HepG2 (cell line): ENCODE data around the gene KLHDC4. TPM values are rescaled to one million over a fixed set of nuclear protein-coding genes. Genes with fewer than 3 reads are reported as not detected.

Experiments used
- CHD4 ChIP-seq: fragments of 200-600 bp; sonication (generic); IDR thresholded peaks from 2 replicates; pipeline ENCODE4 v1.7.0; 2017; ENCODE audit warnings: mild to moderate bottlenecking, low read length, borderline replicate concordance
- GPBP1L1 ChIP-seq: sonication (generic); formaldehyde crosslinking; IDR thresholded peaks from 2 replicates; pipeline ENCODE4 v1.5.0; 2020; ENCODE audit warnings: mild to moderate bottlenecking, missing genetic modification reagents
- GTF2F1 ChIP-seq: fragments of 150-350 bp; IDR thresholded peaks from 2 replicates; pipeline ENCODE4 v1.6.1; 2014; ENCODE audit warnings: low read length
- IRF9 ChIP-seq: sonication (generic); formaldehyde crosslinking; IDR thresholded peaks from 2 replicates; pipeline ENCODE4 v1.8.0; 2022; ENCODE audit warnings: missing genetic modification reagents, mild to moderate bottlenecking, borderline replicate concordance
- KLF12 ChIP-seq: sonication (generic); formaldehyde crosslinking; IDR thresholded peaks from 2 replicates; pipeline ENCODE4 v1.4.0; 2020; ENCODE audit warnings: missing genetic modification reagents, borderline replicate concordance
- NCOR1 ChIP-seq: fragments of 200-600 bp; sonication (generic); IDR thresholded peaks from 2 replicates; pipeline ENCODE4 v1.7.0; 2017; ENCODE audit warnings: antibody characterized with exemption, low read length, borderline replicate concordance
- NFE2 ChIP-seq: sonication (generic); formaldehyde crosslinking; IDR thresholded peaks from 2 replicates; pipeline ENCODE4 v1.4.0; 2020; ENCODE audit warnings: missing genetic modification reagents
- NFIB ChIP-seq: sonication (generic); formaldehyde crosslinking; IDR thresholded peaks from 2 replicates; pipeline ENCODE4 v1.9.0; 2021; ENCODE audit warnings: missing genetic modification reagents, mild to moderate bottlenecking, borderline replicate concordance
- SMAD3 ChIP-seq: sonication (generic); formaldehyde crosslinking; IDR thresholded peaks from 2 replicates; pipeline ENCODE4 v1.4.0; 2020; ENCODE audit warnings: missing genetic modification reagents
- STAG1 ChIP-seq: sonication (generic); formaldehyde crosslinking; IDR thresholded peaks from 2 replicates; pipeline ENCODE4 v1.4.0; 2020; ENCODE audit warnings: missing genetic modification reagents
- SUZ12 ChIP-seq: fragments of 150-350 bp; IDR thresholded peaks from 2 replicates; pipeline ENCODE4 v1.6.1; 2014; ENCODE audit warnings: low read depth, low read length
- TBX3 ChIP-seq: fragments of 450-650 bp; IDR thresholded peaks from 2 replicates; pipeline ENCODE4 v1.6.1; 2017; ENCODE audit warnings: antibody characterized with exemption, mild to moderate bottlenecking, inconsistent platforms, borderline replicate concordance
- ZNF292 ChIP-seq: sonication (generic); formaldehyde crosslinking; IDR thresholded peaks from 2 replicates; pipeline ENCODE4 v1.8.1; 2022; ENCODE audit warnings: mild to moderate bottlenecking, low read depth, missing genetic modification reagents, borderline replicate concordance
- ZNF30 ChIP-seq: sonication (generic); formaldehyde crosslinking; IDR thresholded peaks from 2 replicates; pipeline ENCODE4 v1.5.0; 2020; ENCODE audit warnings: mild to moderate bottlenecking, missing genetic modification reagents
- ZNF335 ChIP-seq: sonication (generic); formaldehyde crosslinking; IDR thresholded peaks from 2 replicates; pipeline ENCODE4 v1.4.0; 2020; ENCODE audit warnings: missing genetic modification reagents
- ZNF337 ChIP-seq: sonication (generic); formaldehyde crosslinking; IDR thresholded peaks from 2 replicates; pipeline ENCODE4 v1.5.1; 2020; ENCODE audit warnings: missing genetic modification reagents, low read depth, mild to moderate bottlenecking, borderline replicate concordance
- ZNF704 ChIP-seq: sonication (generic); formaldehyde crosslinking; IDR thresholded peaks from 2 replicates; pipeline ENCODE4 v1.8.1; 2023; ENCODE audit warnings: mild to moderate bottlenecking, inconsistent platforms, moderate library complexity, missing genetic modification reagents, borderline replicate concordance
- polyA plus RNA-seq, 8 experiments: library from polyadenylated mRNA; depleted of rRNA in 3 of 8; stranded (reverse) in 7 of 8; unstranded in 1 of 8; fragments of >200 nt; fragmentation: Illumina TruSeq in 4 of 8; extraction: Trizol in 4 of 8; gene quantifications; 2 replicates each; pipeline versions ENCODE4 v1.2.1 to v1.2.3, GENCODE V29; 2011 to 2016; ENCODE audit warnings: low read depth in 4 of 8, missing spikeins in 1 of 8, mixed read lengths in 1 of 8; ENCODE audit not compliant: insufficient read depth in 1 of 8
- total RNA-seq, 5 experiments: library from RNA; depleted of rRNA; stranded (reverse); fragments of >200 nt; fragmentation: Illumina TruSeq; extraction: Trizol; gene quantifications; 2 replicates each; pipeline ENCODE4 v1.2.3, GENCODE V29; 2016; ENCODE audit warnings: low read depth in 1 of 5
- TF ChIP-seq, protein P1 (sequence below): sonication (generic); formaldehyde crosslinking; IDR thresholded peaks from 2 replicates; pipeline ENCODE4 v1.5.0; 2020; ENCODE audit warnings: missing genetic modification reagents
- TF ChIP-seq, protein P2 (sequence below): sonication (generic); formaldehyde crosslinking; IDR thresholded peaks from 2 replicates; pipeline ENCODE4 v1.4.0; 2020; ENCODE audit warnings: mild to moderate bottlenecking, missing genetic modification reagents
- TF ChIP-seq, protein P3 (sequence below): sonication (generic); IDR thresholded peaks from 2 replicates; pipeline ENCODE4 v1.6.1; 2016; ENCODE audit warnings: low read depth, borderline replicate concordance
- TF ChIP-seq, protein P4 (sequence below): sonication (generic); formaldehyde crosslinking; IDR thresholded peaks from 2 replicates; pipeline ENCODE4 v1.8.0; 2022; ENCODE audit warnings: mild to moderate bottlenecking, missing genetic modification reagents, moderate library complexity

Gene KLHDC4
- total and polyA plus RNA-seq, 2 of the 13 experiments (the other 11 are each of a cell fraction or from before 2014, with no cell fraction given) = 18.7 to 31.8 TPM

GRCh38 chr16:87812200-87812656 is 46.4 kb upstream of the KLHDC4 start (continued):
- TF ChIP-seq IRF9 (CRISPR knock-in tag) (no peak), TBX3 (no peak), GTF2F1 (no peak), GPBP1L1 (no peak), ZNF337 (CRISPR knock-in tag) (peak; percentile 39; the same call in 1 of the 2 replicates), SUZ12 (no peak), ZNF335 (CRISPR knock-in tag) (no peak), ZNF30 (CRISPR knock-in tag) (no peak), KLF12 (no peak), ZNF704 (no peak), NFE2 (CRISPR knock-in tag) (no peak), ZNF292 (no peak), STAG1 (CRISPR knock-in tag) (peak; percentile 78), NCOR1 (no peak), SMAD3 (CRISPR knock-in tag) (no peak), CHD4 (no peak), NFIB (CRISPR knock-in tag) (no peak)
- TF ChIP-seq, protein P1, sequence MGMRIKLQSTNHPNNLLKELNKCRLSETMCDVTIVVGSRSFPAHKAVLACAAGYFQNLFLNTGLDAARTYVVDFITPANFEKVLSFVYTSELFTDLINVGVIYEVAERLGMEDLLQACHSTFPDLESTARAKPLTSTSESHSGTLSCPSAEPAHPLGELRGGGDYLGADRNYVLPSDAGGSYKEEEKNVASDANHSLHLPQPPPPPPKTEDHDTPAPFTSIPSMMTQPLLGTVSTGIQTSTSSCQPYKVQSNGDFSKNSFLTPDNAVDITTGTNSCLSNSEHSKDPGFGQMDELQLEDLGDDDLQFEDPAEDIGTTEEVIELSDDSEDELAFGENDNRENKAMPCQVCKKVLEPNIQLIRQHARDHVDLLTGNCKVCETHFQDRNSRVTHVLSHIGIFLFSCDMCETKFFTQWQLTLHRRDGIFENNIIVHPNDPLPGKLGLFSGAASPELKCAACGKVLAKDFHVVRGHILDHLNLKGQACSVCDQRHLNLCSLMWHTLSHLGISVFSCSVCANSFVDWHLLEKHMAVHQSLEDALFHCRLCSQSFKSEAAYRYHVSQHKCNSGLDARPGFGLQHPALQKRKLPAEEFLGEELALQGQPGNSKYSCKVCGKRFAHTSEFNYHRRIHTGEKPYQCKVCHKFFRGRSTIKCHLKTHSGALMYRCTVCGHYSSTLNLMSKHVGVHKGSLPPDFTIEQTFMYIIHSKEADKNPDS (CRISPR knock-in tag) = no peak
- TF ChIP-seq, protein P2, sequence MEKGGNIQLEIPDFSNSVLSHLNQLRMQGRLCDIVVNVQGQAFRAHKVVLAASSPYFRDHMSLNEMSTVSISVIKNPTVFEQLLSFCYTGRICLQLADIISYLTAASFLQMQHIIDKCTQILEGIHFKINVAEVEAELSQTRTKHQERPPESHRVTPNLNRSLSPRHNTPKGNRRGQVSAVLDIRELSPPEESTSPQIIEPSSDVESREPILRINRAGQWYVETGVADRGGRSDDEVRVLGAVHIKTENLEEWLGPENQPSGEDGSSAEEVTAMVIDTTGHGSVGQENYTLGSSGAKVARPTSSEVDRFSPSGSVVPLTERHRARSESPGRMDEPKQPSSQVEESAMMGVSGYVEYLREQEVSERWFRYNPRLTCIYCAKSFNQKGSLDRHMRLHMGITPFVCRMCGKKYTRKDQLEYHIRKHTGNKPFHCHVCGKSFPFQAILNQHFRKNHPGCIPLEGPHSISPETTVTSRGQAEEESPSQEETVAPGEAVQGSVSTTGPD (CRISPR knock-in tag) = no peak
- TF ChIP-seq, protein P3, sequence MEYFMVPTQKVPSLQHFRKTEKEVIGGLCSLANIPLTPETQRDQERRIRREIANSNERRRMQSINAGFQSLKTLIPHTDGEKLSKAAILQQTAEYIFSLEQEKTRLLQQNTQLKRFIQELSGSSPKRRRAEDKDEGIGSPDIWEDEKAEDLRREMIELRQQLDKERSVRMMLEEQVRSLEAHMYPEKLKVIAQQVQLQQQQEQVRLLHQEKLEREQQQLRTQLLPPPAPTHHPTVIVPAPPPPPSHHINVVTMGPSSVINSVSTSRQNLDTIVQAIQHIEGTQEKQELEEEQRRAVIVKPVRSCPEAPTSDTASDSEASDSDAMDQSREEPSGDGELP = peak; percentile 52; the same call in 1 of the 2 replicates
- TF ChIP-seq, protein P4, sequence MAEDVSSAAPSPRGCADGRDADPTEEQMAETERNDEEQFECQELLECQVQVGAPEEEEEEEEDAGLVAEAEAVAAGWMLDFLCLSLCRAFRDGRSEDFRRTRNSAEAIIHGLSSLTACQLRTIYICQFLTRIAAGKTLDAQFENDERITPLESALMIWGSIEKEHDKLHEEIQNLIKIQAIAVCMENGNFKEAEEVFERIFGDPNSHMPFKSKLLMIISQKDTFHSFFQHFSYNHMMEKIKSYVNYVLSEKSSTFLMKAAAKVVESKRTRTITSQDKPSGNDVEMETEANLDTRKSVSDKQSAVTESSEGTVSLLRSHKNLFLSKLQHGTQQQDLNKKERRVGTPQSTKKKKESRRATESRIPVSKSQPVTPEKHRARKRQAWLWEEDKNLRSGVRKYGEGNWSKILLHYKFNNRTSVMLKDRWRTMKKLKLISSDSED (CRISPR knock-in tag) = no peak
